Measurements from ENCODE around the gene FBXW8.

The FBXW8 gene

DNA sequence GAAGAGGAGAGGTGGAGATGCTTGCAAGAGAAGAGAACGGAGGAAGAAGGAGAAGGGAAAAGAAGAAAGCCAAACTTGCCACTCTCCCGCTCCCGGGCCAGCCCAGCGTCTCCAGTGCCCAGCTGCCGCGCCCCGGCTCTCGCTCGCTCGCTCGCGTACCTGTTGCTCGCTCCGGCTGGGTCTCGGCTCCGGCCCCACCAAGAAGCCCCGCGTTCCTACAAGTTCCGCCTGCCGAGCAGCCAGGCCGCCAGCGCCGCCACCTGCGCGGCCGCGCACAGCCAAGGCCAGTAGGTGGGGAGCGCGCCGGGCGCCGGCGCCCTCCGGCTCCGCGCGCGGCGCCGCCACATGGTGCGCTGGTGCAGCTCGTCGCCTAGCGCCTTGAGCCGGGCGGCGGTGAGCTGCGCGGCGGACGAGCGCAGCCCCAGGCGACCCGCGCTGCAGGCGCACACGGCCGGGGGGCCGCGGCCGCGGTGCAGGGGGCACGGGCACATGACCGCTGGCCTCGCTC is 29.9 kb upstream of the FBXW8 start:
- Mint-ChIP-seq H3K27ac (no peak overlapping the region), H3K4me1 (ENCODE audit: low read depth) (peaks cover 25% of the 10 kb centered on the region), H3K36me3 (ENCODE audit: low read depth) (no peaks in the 10 kb centered on the region), H3K4me3 (no peak overlapping the region), H3K9me3 (no peaks in the 10 kb centered on the region), H3K27me3 (peaks cover 77% of the 10 kb centered on the region)
- intact Hi-C loops (cut with micrococcal nuclease), result no loop called here

DNA sequence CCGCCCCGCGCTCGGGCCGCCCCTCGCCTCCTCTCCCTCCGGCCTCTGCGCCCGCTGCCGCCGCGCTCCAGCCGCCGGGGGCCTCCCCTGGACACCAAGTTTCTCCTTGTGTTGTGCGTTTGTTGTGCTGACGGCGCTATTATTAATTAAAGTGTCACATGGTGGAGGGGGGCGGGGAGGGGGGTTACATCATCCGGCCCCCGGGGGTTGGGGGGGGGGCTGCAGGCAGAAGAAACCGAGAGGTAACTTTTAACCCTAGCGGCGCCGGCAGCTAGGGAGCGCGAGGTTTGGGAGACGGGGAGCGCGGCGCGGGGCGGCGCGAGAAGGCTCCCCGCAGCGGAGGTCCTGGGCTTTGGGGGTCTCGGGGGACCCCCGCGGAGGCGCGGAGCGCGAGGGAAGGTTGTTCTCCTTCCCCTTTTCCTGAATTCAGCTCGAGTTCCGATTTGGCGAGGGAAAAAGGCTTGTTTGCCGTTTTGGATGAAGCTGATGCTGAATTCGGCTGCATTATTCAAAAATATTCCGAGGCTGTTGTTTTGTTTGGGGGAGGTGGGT is 29.3 kb upstream of the FBXW8 start, which contains the start of gene HRK:
HRK (minus strand) TSS at position 117 of the 552 bp plus-strand sequence. CDS start 134 bp downstream, outside the sequence.
- no peak within 1 kb of the TSS for H3K4me3 Mint-ChIP-seq
- no peaks in the 10 kb centered on the region for H3K36me3 Mint-ChIP-seq (ENCODE audit: low read depth)
- H3K27ac Mint-ChIP-seq, result no peak within 1 kb of the TSS
- H3K4me1 Mint-ChIP-seq (ENCODE audit: low read depth), result peaks cover 25% of the 10 kb centered on the region
- H3K27me3 Mint-ChIP-seq, result peaks cover 72% of the 10 kb centered on the region
- intact Hi-C loops (cut with micrococcal nuclease), result no loop called here
- no peaks in the 10 kb centered on the region for H3K9me3 Mint-ChIP-seq

DNA sequence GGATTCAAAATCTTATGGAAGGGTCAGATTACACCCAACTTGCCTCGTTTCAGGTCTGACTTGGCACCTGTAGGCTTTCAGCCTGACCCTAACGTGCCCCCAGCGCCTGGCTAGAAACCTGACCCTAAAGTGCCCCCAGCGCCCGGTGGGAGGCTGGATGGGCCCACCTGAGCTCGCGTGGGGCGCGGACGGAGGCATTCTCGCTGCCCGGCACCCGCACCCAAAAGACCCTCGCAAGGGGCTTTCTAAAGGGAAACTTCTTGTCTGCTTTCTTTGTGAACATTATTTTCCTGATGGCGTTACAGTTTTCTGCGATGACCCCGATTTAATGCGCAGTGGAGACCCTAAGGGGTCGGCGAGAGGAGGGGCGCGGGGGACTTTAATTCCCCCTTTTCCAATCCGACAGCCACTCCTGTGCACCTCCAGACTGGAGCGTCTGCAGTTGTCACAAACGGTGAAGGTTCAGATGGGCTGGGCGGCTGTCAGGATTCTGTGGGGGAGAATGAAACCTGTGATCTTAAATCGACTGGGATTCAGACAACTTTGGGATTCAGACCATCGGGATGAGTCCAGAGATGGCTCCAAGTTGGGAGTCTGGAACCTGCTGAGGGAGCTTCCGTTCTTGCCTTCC is 28.8 kb upstream of the FBXW8 start:
- Mint-ChIP-seq H3K27ac (no peak overlapping the region), H3K27me3 (peaks cover 69% of the 10 kb centered on the region), H3K9me3 (no peaks in the 10 kb centered on the region), H3K36me3 (ENCODE audit: low read depth) (no peaks in the 10 kb centered on the region), H3K4me1 (ENCODE audit: low read depth) (peaks cover 25% of the 10 kb centered on the region), H3K4me3 (no peak overlapping the region)
- intact Hi-C loops (cut with micrococcal nuclease), result no loop called here

DNA sequence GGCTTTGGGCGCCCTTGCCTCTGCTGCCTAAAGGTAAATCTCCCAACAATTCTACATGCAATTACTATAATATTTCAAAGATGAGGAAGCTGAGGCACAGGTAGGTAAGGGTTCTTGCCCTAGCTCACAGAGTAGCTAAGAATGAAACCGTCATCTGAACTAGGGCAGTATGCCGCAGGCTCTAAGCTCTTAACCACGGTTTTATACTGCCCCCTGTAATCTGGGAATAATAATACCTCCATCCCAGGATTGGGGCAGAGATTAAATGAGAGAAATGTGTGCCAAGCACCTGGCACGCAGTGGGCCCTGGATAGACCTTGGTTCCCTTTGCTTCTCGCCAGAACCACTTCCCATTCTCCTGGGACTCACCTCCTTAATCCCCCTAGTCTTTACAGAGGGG is 28.0 kb upstream of the FBXW8 start:
- Mint-ChIP-seq H3K36me3 (ENCODE audit: low read depth) (no peaks in the 10 kb centered on the region), H3K9me3 (no peaks in the 10 kb centered on the region), H3K4me1 (ENCODE audit: low read depth) (peaks cover 25% of the 10 kb centered on the region), H3K27me3 (peaks cover 69% of the 10 kb centered on the region), H3K4me3 (no peak overlapping the region), H3K27ac (no peak overlapping the region)
- intact Hi-C loops (cut with micrococcal nuclease), result no loop called here

DNA sequence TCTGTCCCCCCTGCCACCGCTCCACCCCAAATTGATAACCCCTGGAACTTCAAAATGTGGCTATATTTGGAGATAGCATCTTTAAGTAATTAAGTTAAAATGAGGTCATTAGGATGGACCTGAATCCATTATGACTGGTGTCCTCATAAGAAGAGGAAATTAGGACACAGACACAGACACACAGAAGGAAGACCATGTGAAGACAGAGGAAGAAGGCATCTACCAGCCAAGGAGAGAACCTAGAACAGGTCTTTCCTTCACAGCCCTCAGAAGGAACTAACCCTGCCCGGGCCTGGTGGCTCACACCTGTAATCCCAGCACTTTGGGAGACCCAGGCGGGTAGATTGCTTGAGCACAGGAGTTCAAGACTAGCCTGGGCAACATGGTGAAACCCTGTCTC is 25.9 kb upstream of the FBXW8 start:
- H3K9me3 Mint-ChIP-seq, result no peaks in the 10 kb centered on the region
- peaks cover 56% of the 10 kb centered on the region for H3K27me3 Mint-ChIP-seq
- intact Hi-C loops (cut with micrococcal nuclease), result no loop called here
- no peaks in the 10 kb centered on the region for H3K36me3 Mint-ChIP-seq (ENCODE audit: low read depth)
- no peak overlapping the region for H3K27ac Mint-ChIP-seq
- H3K4me3 Mint-ChIP-seq, result no peak overlapping the region
- H3K4me1 Mint-ChIP-seq (ENCODE audit: low read depth), result peaks cover 10% of the 10 kb centered on the region

DNA sequence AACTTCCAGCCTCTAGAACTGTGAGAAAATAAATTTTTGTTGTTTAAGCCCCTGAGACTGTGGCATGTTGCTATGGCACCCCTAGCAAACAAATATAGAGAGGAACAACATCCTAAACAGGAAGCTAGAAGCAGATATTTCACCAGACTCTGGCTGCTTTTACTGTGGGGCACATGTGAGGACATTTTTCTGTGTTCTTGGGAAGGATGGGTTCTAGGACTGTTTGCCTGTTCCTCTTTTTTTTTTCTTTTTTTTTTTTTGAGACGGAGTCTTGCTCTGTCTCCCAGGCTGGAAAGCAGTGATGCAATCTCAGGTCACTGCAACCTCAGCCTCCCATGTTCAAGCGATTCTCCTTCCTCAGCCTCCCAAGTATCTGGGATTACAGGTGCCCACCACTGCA is 25.3 kb upstream of the FBXW8 start:
- Mint-ChIP-seq H3K4me1 (ENCODE audit: low read depth) (peaks cover 4% of the 10 kb centered on the region), H3K27me3 (peaks cover 54% of the 10 kb centered on the region), H3K9me3 (no peaks in the 10 kb centered on the region), H3K4me3 (no peak overlapping the region), H3K36me3 (ENCODE audit: low read depth) (no peaks in the 10 kb centered on the region), H3K27ac (no peak overlapping the region)
- intact Hi-C loops (cut with micrococcal nuclease), result no loop called here

DNA sequence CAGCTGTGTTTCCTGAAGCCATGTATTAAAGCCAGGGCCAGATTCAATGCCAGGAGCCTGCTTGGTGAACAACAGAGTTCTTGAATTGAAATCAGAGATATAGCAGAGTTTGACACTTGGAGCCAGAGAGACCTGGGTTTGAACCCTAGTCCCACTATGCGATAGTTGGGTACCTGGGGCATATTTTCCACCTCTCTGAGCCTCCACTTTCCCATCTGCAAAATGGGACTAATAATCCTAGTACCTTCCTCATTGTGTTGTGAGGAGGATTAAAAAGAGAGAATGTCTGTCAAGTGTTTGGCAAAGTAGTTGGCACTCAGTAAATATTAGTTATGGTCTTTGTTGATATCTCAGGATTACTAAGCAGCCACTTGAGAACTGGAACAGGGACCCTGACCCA is 23.5 kb upstream of the FBXW8 start:
- Mint-ChIP-seq H3K27me3 (peaks cover 48% of the 10 kb centered on the region), H3K9me3 (no peaks in the 10 kb centered on the region), H3K4me3 (no peak overlapping the region), H3K36me3 (ENCODE audit: low read depth) (no peaks in the 10 kb centered on the region), H3K27ac (no peak overlapping the region), H3K4me1 (ENCODE audit: low read depth) (no peaks in the 10 kb centered on the region)
- intact Hi-C loops (cut with micrococcal nuclease), result no loop called here

DNA sequence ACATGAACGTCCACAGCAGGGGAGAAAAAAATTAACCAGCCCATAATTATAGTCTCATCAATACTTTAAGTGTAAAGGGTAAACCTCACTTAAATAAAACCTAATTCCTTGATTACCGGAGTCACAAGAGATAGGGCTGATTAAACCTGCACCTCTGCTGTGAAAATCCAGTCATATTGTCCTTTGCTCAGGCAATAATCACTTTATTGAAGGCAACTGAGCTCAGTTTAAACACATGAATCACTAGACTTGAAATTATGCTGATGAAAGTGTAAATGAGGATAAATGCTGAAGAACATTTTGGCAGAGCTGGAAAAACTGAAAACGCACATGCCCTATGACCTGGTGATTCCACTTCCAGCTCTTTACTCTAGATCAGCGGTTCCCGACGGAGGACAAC is 22.9 kb upstream of the FBXW8 start:
- Mint-ChIP-seq H3K9me3 (no peaks in the 10 kb centered on the region), H3K27me3 (peaks cover 43% of the 10 kb centered on the region), H3K4me3 (no peak overlapping the region), H3K27ac (no peak overlapping the region), H3K4me1 (ENCODE audit: low read depth) (no peaks in the 10 kb centered on the region), H3K36me3 (ENCODE audit: low read depth) (no peaks in the 10 kb centered on the region)
- intact Hi-C loops (cut with micrococcal nuclease), result no loop called here

DNA sequence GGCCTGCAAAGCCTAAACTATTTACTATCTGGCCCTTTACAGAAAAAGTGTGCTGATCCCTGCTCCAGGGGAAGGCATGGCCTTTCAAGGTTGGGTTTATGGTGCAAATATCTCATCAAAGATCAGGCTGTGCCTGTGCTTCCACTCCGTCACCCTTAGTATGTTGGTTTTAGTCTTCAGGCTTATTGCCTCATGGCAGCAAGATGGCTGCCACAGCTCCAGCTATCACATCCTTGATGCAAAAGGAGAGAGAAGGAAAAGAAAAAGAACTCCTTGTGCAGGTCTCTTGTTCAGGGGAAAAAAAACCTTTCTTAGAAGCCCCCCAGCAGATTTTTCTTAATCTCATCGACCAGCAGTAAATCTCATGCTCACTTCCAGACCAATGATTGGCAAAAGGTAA is 20.4 kb upstream of the FBXW8 start:
- H3K27ac Mint-ChIP-seq, result no peak overlapping the region
- intact Hi-C loops (cut with micrococcal nuclease), result no loop called here
- H3K9me3 Mint-ChIP-seq, result no peaks in the 10 kb centered on the region
- H3K4me3 Mint-ChIP-seq, result no peak overlapping the region
- H3K27me3 Mint-ChIP-seq, result peaks cover 34% of the 10 kb centered on the region
- H3K36me3 Mint-ChIP-seq (ENCODE audit: low read depth), result no peaks in the 10 kb centered on the region
- H3K4me1 Mint-ChIP-seq (ENCODE audit: low read depth), result no peaks in the 10 kb centered on the region

DNA sequence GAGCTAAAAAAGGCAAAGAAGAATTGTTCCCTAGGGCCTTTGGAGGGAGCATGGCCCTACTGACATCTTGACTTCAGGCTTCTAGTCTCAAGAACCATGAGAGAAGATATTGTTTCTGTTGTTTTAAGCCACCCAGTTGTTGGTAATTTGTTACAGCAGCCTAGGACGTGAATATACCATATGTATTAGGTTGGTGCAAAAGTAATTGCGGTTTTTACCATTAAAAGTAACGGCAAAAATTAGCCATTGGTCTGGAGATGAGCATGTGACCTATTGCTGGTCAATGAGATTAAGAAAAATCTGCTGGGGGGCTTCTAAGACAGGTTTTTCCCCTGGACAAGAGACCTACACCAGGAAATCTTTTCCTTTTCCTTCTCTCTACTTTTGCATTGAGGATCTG is 19.7 kb upstream of the FBXW8 start:
- Mint-ChIP-seq H3K4me3 (no peak overlapping the region), H3K27ac (no peak overlapping the region), H3K36me3 (ENCODE audit: low read depth) (no peaks in the 10 kb centered on the region), H3K4me1 (ENCODE audit: low read depth) (no peaks in the 10 kb centered on the region), H3K27me3 (peaks cover 34% of the 10 kb centered on the region), H3K9me3 (no peaks in the 10 kb centered on the region)
- intact Hi-C loops (cut with micrococcal nuclease), result no loop called here

DNA sequence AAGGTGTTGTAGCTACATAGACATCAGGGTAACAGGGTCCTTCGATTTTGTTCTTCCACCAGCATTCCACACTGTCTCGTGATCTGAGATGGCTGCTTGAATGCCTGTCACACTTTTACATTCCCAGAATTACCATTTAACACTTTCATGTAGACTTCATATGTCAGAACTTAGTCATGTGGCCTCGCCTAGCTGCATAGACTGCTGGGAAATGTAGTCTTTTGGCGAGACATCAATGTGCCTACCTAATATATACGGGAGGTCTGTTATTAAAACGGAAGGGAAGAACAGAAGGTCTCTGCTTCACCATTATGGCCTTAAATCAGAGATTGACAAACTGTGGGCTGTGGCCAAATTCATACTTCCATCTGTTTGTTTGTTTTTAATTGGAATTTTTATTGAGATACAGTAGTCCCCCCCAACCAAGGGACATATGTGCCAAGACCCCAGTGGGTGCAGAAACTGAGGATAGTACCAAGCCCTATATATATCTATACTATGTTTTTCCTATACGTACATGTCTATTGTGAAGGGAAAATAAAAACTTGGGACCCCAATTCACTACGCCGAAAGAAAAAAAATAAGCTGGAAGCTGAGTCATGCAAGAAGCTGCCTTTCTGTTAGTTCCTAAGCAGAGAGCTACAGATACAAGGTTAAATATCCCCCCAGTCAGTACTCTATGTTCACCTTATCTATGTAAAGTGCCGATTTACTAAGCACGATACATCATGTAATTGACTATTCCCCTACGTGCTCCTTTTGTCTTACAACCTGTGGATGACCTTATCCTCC is 18.2 kb upstream of the FBXW8 start:
- no peaks in the 10 kb centered on the region for H3K36me3 Mint-ChIP-seq (ENCODE audit: low read depth)
- no peaks in the 10 kb centered on the region for H3K9me3 Mint-ChIP-seq
- H3K4me3 Mint-ChIP-seq, result no peak overlapping the region
- intact Hi-C loops (cut with micrococcal nuclease), result no loop called here
- H3K4me1 Mint-ChIP-seq (ENCODE audit: low read depth), result no peaks in the 10 kb centered on the region
- no peak overlapping the region for H3K27ac Mint-ChIP-seq
- peaks cover 36% of the 10 kb centered on the region for H3K27me3 Mint-ChIP-seq

DNA sequence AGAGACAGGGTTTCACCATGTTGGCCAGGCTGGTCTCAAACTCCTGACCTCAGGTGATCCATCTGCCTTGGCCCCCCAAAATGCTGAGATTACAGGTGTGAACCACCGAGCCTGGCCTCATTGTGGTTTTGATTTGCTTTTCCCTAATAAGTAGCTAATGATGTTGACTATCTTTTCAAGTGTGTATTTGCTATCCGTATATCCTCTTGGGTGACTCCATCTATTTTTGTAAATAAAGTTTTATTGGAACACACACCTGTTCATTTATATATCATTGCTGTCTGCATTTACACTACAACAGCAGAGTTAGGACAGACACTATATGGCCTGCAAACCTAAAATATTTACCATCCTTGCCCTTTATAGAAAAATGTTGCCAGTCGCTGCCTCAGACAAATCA is 15.8 kb upstream of the FBXW8 start:
- peaks cover 36% of the 10 kb centered on the region for H3K27me3 Mint-ChIP-seq
- no peaks in the 10 kb centered on the region for H3K9me3 Mint-ChIP-seq
- H3K4me1 Mint-ChIP-seq (ENCODE audit: low read depth), result no peaks in the 10 kb centered on the region
- no peak overlapping the region for H3K27ac Mint-ChIP-seq
- no peaks in the 10 kb centered on the region for H3K36me3 Mint-ChIP-seq (ENCODE audit: low read depth)
- no peak overlapping the region for H3K4me3 Mint-ChIP-seq
- intact Hi-C loops (cut with micrococcal nuclease), result no loop called here

DNA sequence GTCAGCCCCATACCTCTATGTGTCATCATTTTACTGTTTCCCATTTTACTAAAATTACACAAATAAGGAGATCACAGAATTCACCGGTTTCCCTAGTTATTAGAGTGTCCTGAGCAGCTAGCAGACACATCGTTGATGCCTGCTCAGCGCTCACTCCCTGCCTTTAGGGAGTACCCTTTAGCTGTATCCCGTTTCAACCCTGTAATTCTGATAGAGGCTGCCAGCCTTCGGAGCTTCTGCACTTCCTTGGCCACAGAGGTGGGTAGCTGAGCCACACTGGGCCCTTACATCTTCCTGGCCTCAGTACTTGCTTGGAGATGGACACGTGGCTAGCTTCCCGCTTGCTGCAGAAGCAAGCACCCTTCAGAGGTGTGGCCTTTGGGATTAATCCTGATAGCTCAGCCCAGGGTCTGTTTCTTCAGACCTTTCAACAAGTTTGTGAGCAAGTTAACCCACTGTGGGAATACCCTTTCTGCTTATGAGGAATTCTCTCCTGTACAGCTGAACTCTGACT is 14.3 kb upstream of the FBXW8 start:
- no peaks in the 10 kb centered on the region for H3K9me3 Mint-ChIP-seq
- H3K27ac Mint-ChIP-seq, result no peak overlapping the region
- no peaks in the 10 kb centered on the region for H3K4me1 Mint-ChIP-seq (ENCODE audit: low read depth)
- H3K4me3 Mint-ChIP-seq, result no peak overlapping the region
- intact Hi-C loops (cut with micrococcal nuclease), result no loop called here
- H3K27me3 Mint-ChIP-seq, result peaks cover 36% of the 10 kb centered on the region
- H3K36me3 Mint-ChIP-seq (ENCODE audit: low read depth), result no peaks in the 10 kb centered on the region

DNA sequence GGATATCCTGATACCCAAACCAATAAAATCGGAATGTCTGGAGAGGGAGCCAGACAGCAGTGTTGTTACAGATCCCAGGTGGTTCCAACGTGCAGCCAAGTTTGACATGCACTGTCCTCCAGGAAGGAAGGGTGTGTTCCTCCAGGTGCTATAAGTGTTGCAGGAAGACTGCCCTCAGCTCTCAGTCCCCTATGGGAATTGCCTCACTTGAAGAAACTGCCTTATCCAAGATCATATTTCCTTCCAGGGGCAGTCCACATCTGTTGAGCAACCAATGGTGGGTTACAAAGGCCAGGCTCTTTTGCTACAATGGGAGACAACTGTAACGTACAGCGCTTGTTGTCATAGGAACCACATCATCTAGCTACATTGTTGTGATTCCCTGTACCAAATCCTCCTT is 13.3 kb upstream of the FBXW8 start:
- no peak overlapping the region for H3K27ac Mint-ChIP-seq
- intact Hi-C loops (cut with micrococcal nuclease), result no loop called here
- H3K4me3 Mint-ChIP-seq, result no peak overlapping the region
- H3K4me1 Mint-ChIP-seq (ENCODE audit: low read depth), result no peaks in the 10 kb centered on the region
- no peaks in the 10 kb centered on the region for H3K9me3 Mint-ChIP-seq
- H3K36me3 Mint-ChIP-seq (ENCODE audit: low read depth), result no peaks in the 10 kb centered on the region
- H3K27me3 Mint-ChIP-seq, result peaks cover 33% of the 10 kb centered on the region
